ENCODE data around the gene COL6A2. TPM values are rescaled to one million over a fixed set of nuclear protein-coding genes. Genes with fewer than 3 reads are reported as not detected.

The COL6A2 gene
- polyA plus RNA-seq, 3 donors: 0.01 TPM; not detected in 2

DNA sequence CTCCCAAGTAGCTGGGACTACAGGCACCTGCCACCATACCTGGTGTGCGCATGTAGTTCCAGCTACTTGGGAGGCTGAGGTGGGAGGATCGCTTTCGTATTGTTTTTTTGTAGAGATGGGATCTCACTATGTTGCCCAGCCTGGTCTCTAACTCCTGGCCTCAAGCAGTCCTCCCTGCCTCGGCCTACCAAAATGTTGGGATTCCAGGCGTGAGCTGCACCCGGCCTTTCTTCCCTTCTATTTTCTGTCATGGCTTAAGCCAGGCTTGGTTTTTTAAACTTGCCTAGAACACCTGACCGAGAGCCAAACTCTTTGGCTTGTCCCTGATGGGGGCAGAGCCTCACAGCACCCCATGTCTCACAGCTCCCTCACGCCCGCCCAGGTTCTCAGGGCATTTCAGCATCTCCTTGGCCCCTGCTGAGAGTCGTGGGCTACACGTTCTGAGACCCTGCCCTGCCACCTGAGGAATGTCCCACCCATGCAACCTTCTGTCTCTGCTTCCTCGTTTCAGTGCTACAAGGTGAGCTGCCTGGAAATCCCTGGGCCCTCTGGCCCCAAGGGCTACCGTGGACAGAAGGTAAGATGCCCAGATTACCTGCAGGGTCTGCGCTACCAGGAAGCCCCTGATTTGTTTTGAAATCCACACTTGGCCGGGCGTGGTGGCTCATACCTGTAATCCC is 15.7 kb downstream of the COL6A2 start:
- Histone ChIP-seq H3K4me1 (ENCODE audit: control insufficient read depth in 1 of 2, insufficient read depth in 2 of 2, low read length in 2 of 2) (no peaks in the 10 kb centered on the region), H3K27ac (ENCODE audit: low read depth in 1 of 2, low read length in 2 of 2) (no peak overlapping the region), H3K27me3 (ENCODE audit: control insufficient read depth in 2 of 2, insufficient read depth in 2 of 2, low read length in 2 of 2) (no peaks in the 10 kb centered on the region), H3K9me3 (replicated peaks in 1 of 2; ENCODE audit: control insufficient read depth in 1 of 2, insufficient read depth in 1 of 2, low read length in 2 of 2) (peaks cover 5 to 24% of the 10 kb centered on the region in 2 donors), H2AFZ (ENCODE audit: insufficient read depth, low read depth, low read length, poor library complexity, severe bottlenecking) (no peak overlapping the region), H3K36me3 (replicated peaks in 1 of 2; ENCODE audit: control insufficient read depth in 1 of 2, insufficient read depth in 2 of 2, low read length in 2 of 2) (no peaks in the 10 kb centered on the region), H3K4me3 (replicated peaks in 1 of 3; ENCODE audit: low read depth in 2 of 3, low read length in 3 of 3) (no peak overlapping the region), H3K4me2 (replicated peaks; ENCODE audit: extremely low read depth, low read length, poor library complexity, severe bottlenecking) (no peak overlapping the region), H4K20me1 (ENCODE audit: insufficient read depth, low read length) (no peaks in the 10 kb centered on the region), H3K9ac (ENCODE audit: insufficient read depth, low read length, poor library complexity, severe bottlenecking) (no peak overlapping the region), H3K79me2 (ENCODE audit: insufficient read depth, low read length) (no peaks in the 10 kb centered on the region)
- peaks cover 0 to 3% (median 0%) of the 10 kb centered on the region in 3 donors for H3K27me3 Mint-ChIP-seq (ENCODE audit: low read depth in 3 of 3)
- DNase-seq: no peak
- no peak overlapping the region for H3K4me3 Mint-ChIP-seq
- no peaks in the 10 kb centered on the region for H3K36me3 Mint-ChIP-seq
- H3K27ac Mint-ChIP-seq: no peak overlapping the region
- H3K9me3 Mint-ChIP-seq: peaks cover 0 to 29% (median 11%) of the 10 kb centered on the region in 7 donors
- intact Hi-C loops (cut with micrococcal nuclease): no loop called here
- WGBS (ENCODE audit: insufficient coverage): 98% methylated on average over 15 of the region's 16 CpGs
- H3K4me1 Mint-ChIP-seq: no peaks in the 10 kb centered on the region
- TF ChIP-seq, protein P1, sequence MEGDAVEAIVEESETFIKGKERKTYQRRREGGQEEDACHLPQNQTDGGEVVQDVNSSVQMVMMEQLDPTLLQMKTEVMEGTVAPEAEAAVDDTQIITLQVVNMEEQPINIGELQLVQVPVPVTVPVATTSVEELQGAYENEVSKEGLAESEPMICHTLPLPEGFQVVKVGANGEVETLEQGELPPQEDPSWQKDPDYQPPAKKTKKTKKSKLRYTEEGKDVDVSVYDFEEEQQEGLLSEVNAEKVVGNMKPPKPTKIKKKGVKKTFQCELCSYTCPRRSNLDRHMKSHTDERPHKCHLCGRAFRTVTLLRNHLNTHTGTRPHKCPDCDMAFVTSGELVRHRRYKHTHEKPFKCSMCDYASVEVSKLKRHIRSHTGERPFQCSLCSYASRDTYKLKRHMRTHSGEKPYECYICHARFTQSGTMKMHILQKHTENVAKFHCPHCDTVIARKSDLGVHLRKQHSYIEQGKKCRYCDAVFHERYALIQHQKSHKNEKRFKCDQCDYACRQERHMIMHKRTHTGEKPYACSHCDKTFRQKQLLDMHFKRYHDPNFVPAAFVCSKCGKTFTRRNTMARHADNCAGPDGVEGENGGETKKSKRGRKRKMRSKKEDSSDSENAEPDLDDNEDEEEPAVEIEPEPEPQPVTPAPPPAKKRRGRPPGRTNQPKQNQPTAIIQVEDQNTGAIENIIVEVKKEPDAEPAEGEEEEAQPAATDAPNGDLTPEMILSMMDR (IDR thresholded peaks at IDR 0.05): no peak

DNA sequence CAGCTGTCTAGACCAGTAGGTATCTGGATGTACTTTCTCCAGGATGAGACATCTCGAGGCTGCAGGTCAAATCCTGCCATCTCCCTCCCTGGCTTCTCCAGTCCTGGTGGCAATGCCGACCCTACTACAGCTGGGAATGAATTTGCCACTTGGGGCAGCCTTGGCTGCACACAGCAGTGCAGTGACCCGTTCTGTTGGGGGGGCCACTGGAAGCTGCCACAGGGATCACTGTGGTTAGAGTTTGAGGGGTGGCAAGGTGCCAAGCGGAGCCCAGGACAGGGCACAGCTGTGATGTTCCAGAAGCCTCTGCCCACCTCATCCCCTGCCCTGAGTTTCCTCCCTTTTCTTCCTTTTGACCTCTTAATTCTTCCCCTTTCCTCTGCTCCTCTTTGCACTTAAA is 17.1 kb downstream of the COL6A2 start:
- Histone ChIP-seq H3K27ac (ENCODE audit: low read depth in 1 of 2, low read length in 2 of 2) (no peak overlapping the region), H3K4me1 (ENCODE audit: control insufficient read depth in 1 of 2, insufficient read depth in 2 of 2, low read length in 2 of 2) (no peaks in the 10 kb centered on the region), H3K4me3 (replicated peaks in 1 of 3; ENCODE audit: low read depth in 2 of 3, low read length in 3 of 3) (no peak overlapping the region), H2AFZ (ENCODE audit: insufficient read depth, low read depth, low read length, poor library complexity, severe bottlenecking) (no peak overlapping the region), H3K36me3 (replicated peaks in 1 of 2; ENCODE audit: control insufficient read depth in 1 of 2, insufficient read depth in 2 of 2, low read length in 2 of 2) (no peaks in the 10 kb centered on the region), H3K4me2 (replicated peaks; ENCODE audit: extremely low read depth, low read length, poor library complexity, severe bottlenecking) (no peak overlapping the region), H4K20me1 (ENCODE audit: insufficient read depth, low read length) (no peaks in the 10 kb centered on the region), H3K27me3 (ENCODE audit: control insufficient read depth in 2 of 2, insufficient read depth in 2 of 2, low read length in 2 of 2) (no peaks in the 10 kb centered on the region), H3K9me3 (replicated peaks in 1 of 2; ENCODE audit: control insufficient read depth in 1 of 2, insufficient read depth in 1 of 2, low read length in 2 of 2) (peaks cover 5 to 16% of the 10 kb centered on the region in 2 donors), H3K79me2 (ENCODE audit: insufficient read depth, low read length) (no peaks in the 10 kb centered on the region), H3K9ac (ENCODE audit: insufficient read depth, low read length, poor library complexity, severe bottlenecking) (no peak overlapping the region)
- H3K36me3 Mint-ChIP-seq: no peaks in the 10 kb centered on the region
- peaks cover 0 to 20% (median 10%) of the 10 kb centered on the region in 7 donors for H3K9me3 Mint-ChIP-seq
- no peaks in the 10 kb centered on the region for H3K4me1 Mint-ChIP-seq
- no peak overlapping the region for H3K4me3 Mint-ChIP-seq
- DNase-seq: no peak
- peaks cover 0 to 3% (median 2%) of the 10 kb centered on the region in 3 donors for H3K27me3 Mint-ChIP-seq (ENCODE audit: low read depth in 3 of 3)
- no peak overlapping the region for H3K27ac Mint-ChIP-seq
- TF ChIP-seq, protein P1 (IDR thresholded peaks at IDR 0.05): no peak
- intact Hi-C loops (cut with micrococcal nuclease): no loop called here
- 100% methylated on average over 1 of the region's 4 CpGs for WGBS (ENCODE audit: insufficient coverage)

Measured in CD14-positive monocyte (primary cell).